Measurements from ENCODE around the gene LCLAT1.

- no peak for TF ChIP-seq CTCF (IDR thresholded peaks at IDR 0.05)
- no peak for TF ChIP-seq POLR2A (IDR thresholded peaks at IDR 0.05)
Observed at GRCh38 chr2:30450025-30450424, 3.0 kb downstream of the LCLAT1 start.

Measured in uterus (tissue), 2 donors.